B cell (primary cell): ENCODE data around the gene RSBN1L. TPM values are rescaled to one million over a fixed set of nuclear protein-coding genes. Genes with fewer than 3 reads are reported as not detected.
A peak's percentile ranks its signal among the peaks of the same experiment; 100 is the strongest.

Experiments
- ATAC-seq: fragments of 200-7000 bp; cut with Tn5 transposase; one replicate; pipeline ENCODE4 v1.10.0; 2021; ENCODE audit warnings: low read depth, mild to moderate bottlenecking, moderate number of reproducible peaks, moderate library complexity
- CTCF ChIA-PET: fragments of 350-600 bp; sonication (Branson Sonifier 250); formaldehyde crosslinking; loops from one replicate; lab custom pipeline; 2021; ENCODE audit warnings: antibody characterized with exemption, inconsistent platforms; lab: Charles Lee
- POLR2A ChIA-PET: fragments of 350-600 bp; sonication (Branson Sonifier 250); formaldehyde crosslinking; loops from one replicate; lab custom pipeline; 2021; ENCODE audit warnings: antibody characterized with exemption; lab: Charles Lee
- DNase-seq: peaks from one replicate; pipeline ENCODE4 v3.0.0; 2013
- H2AFZ ChIP-seq: 2 replicates; pipeline ENCODE4 v1.6.1; 2012; ENCODE audit warnings: mild to moderate bottlenecking, low read depth, low read length; ENCODE audit not compliant: insufficient read depth, poor library complexity, severe bottlenecking
- H3K27ac ChIP-seq, 2 donors: 1 replicate in 1 of 2; 2 replicates in 1 of 2; pipeline ENCODE4 v1.5.1; 2012 to 2013; ENCODE audit warnings: low read length in 2 of 2, mild to moderate bottlenecking in 2 of 2, moderate library complexity in 1 of 2
- H3K27me3 ChIP-seq, 4 experiments: fragments of 200-600 bp in 1 of 4; sonication (generic) in 1 of 4; replicated peaks in 1 of 4; 1 replicate in 2 of 4; 2 replicates in 2 of 4; pipeline versions ENCODE4 v1.6.1 to v1.7.0; 2013 to 2016; ENCODE audit warnings: low read length in 3 of 4, mild to moderate bottlenecking in 2 of 4, mixed read lengths in 1 of 4, moderate library complexity in 1 of 4; ENCODE audit not compliant: insufficient read depth in 4 of 4, control insufficient read depth in 3 of 4; ENCODE audit errors: control extremely low read depth in 1 of 4
- H3K36me3 ChIP-seq, 2 experiments: replicated peaks in 1 of 2; 1 replicate in 1 of 2; 2 replicates in 1 of 2; pipeline versions ENCODE4 v1.6.1 to v1.7.1; 2013; ENCODE audit warnings: low read length in 1 of 2; ENCODE audit not compliant: insufficient read depth in 2 of 2, control insufficient read depth in 1 of 2; ENCODE audit errors: control extremely low read depth in 1 of 2, extremely low read depth in 1 of 2
- H3K4me1 ChIP-seq, 2 donors: fragments of 200-600 bp in 1 of 2; sonication (generic) in 1 of 2; 1 replicate in 1 of 2; 2 replicates in 1 of 2; pipeline versions ENCODE4 v1.5.1 to v1.6.1; 2013 to 2017; ENCODE audit warnings: low read length in 2 of 2; ENCODE audit not compliant: control insufficient read depth in 2 of 2, insufficient read depth in 2 of 2
- H3K4me2 ChIP-seq: replicated peaks from 2 replicates; pipeline ENCODE3; 2012; ENCODE audit warnings: mild to moderate bottlenecking, low read depth, low read length; ENCODE audit not compliant: poor library complexity, severe bottlenecking
- H3K4me3 ChIP-seq, 5 experiments: fragments of 200-600 bp in 1 of 5; sonication (generic) in 1 of 5; 1 replicate in 3 of 5; 2 replicates in 2 of 5; pipeline versions ENCODE4 v1.5.1 to v1.7.0; 2011 to 2016; ENCODE audit warnings: low read length in 4 of 5, mild to moderate bottlenecking in 4 of 5, low read depth in 2 of 5, control low read depth in 1 of 5, moderate library complexity in 1 of 5; ENCODE audit not compliant: insufficient read depth in 1 of 5; ENCODE audit errors: control extremely low read depth in 1 of 5, extremely low read depth in 1 of 5
- H3K79me2 ChIP-seq: fragments of 200-600 bp; sonication (generic); one replicate; pipeline ENCODE4 v1.6.0; 2016; ENCODE audit warnings: low read length; ENCODE audit not compliant: control insufficient read depth, insufficient read depth
- H3K9ac ChIP-seq: fragments of 200-600 bp; sonication (generic); 2 replicates; pipeline ENCODE4 v1.6.1; 2017; ENCODE audit warnings: mild to moderate bottlenecking, low read length, moderate library complexity
- H3K9me3 ChIP-seq, 3 donors: one replicate each; pipeline versions ENCODE4 v1.6.1 to v1.7.1; 2013; ENCODE audit warnings: low read length in 2 of 3; ENCODE audit not compliant: control insufficient read depth in 2 of 3, insufficient read depth in 1 of 3; ENCODE audit errors: control extremely low read depth in 1 of 3
- H4K20me1 ChIP-seq: 2 replicates; pipeline ENCODE4 v1.6.0; 2012; ENCODE audit warnings: mild to moderate bottlenecking, low read length; ENCODE audit not compliant: insufficient read depth, control insufficient read depth, poor library complexity, severe bottlenecking
- H3K27ac Mint-ChIP-seq: one replicate; pipeline ENCODE4 v1.8.0; 2021; ENCODE audit warnings: mixed read lengths
- H3K27me3 Mint-ChIP-seq: one replicate; pipeline ENCODE4 v1.8.0; 2021; ENCODE audit warnings: mixed read lengths
- H3K4me1 Mint-ChIP-seq: one replicate; pipeline ENCODE4 v1.8.0; 2021; ENCODE audit warnings: mixed read lengths
- H3K4me3 Mint-ChIP-seq: one replicate; pipeline ENCODE4 v1.8.0; 2021; ENCODE audit warnings: mixed read lengths
- H3K9me3 Mint-ChIP-seq: one replicate; pipeline ENCODE4 v1.8.0; 2022; ENCODE audit warnings: mixed read lengths; ENCODE audit not compliant: insufficient read depth
- CTCF ChIP-seq: fragments of 200-600 bp; IDR thresholded peaks from one replicate; pipeline ENCODE4 v1.8.0; 2022; ENCODE audit warnings: antibody characterized with exemption, mild to moderate bottlenecking
- EZH2 ChIP-seq: IDR thresholded peaks from 2 replicates; pipeline ENCODE4 v1.6.1; 2012; ENCODE audit warnings: borderline replicate concordance, low read depth, mild to moderate bottlenecking, moderate library complexity, low read length; ENCODE audit not compliant: insufficient read depth, poor library complexity, severe bottlenecking
- WGBS: methylation state at CpG from one replicate; pipeline ENCODE4 v1.1.5; 2013; ENCODE audit warnings: missing lambda C conversion rate; ENCODE audit not compliant: insufficient coverage; 5-methylcytosine and 5-hydroxymethylcytosine counted together
- intact Hi-C: fragments of 100-400 bp; cut with micrococcal nuclease; formaldehyde crosslinking; loops from one replicate; pipeline ENCODE4 v1.10.0; 2022
- polyA plus RNA-seq: library from polyadenylated mRNA; depleted of rRNA; stranded (reverse); fragments of >200 nt; gene quantifications from 2 replicates; pipeline ENCODE4 v1.2.3, GENCODE V29; 2012
- total RNA-seq, 2 donors: library from RNA; stranded (reverse); fragments of 120-200 nt in 1 of 2; gene quantifications; 1 replicate in 1 of 2; 2 replicates in 1 of 2; pipeline versions ENCODE4 v1.2.3 to v1.2.4, GENCODE V29; 2013 to 2022

RSBN1L gene
- total and polyA plus RNA-seq, 2 donors (not counting 1 experiment from before 2014, with no cell fraction given) = 17.0 to 47.0 TPM

- H3K27me3 Mint-ChIP-seq = no peaks in the 10 kb centered on the region
- peaks cover 63% of the 10 kb centered on the region for H3K4me1 Mint-ChIP-seq
- Histone ChIP-seq H3K9me3 (peaks cover 3 to 53% (median 52%) of the 10 kb centered on the region in 3 donors), H3K36me3 (peaks cover 0 to 19% of the 10 kb centered on the region in 2 experiments), H3K4me3 (no peak overlapping the region), H3K9ac (no peak overlapping the region), H3K4me1 (peaks cover 27 to 30% of the 10 kb centered on the region in 2 donors), H4K20me1 (no peaks in the 10 kb centered on the region), H3K27ac (peak overlapping the region in 1 of 2 donors; percentile 17), H3K79me2 (peaks cover 93% of the 10 kb centered on the region), H3K27me3 (no peaks in the 10 kb centered on the region), H2AFZ (no peak overlapping the region), H3K4me2 (peak overlapping the region; percentile 1)
- H3K4me3 Mint-ChIP-seq = peak overlapping the region; percentile 17
- no peak for TF ChIP-seq EZH2
- TF ChIP-seq CTCF = no peak
- CTCF ChIA-PET = interaction anchor here (1.2 kb wide), 1 partner anchor 15 kb away, joined by 7 read pairs; no protein-coding TSS in a partner anchor
- POLR2A ChIA-PET = no interaction called here
- H3K9me3 Mint-ChIP-seq = peaks cover 21% of the 10 kb centered on the region
- ATAC-seq (no peak), DNase-seq (no peak)
- H3K27ac Mint-ChIP-seq = no peak overlapping the region
- intact Hi-C loops = loop anchor here (2.0 kb wide), 1 partner anchor 16 kb away; no protein-coding TSS in a partner anchor
Measured at GRCh38 chr7:77819021-77819420, 122.8 kb downstream of the RSBN1L start.

- ATAC-seq (no peak), DNase-seq (no peak)
- Mint-ChIP-seq H3K27me3 (no peaks in the 10 kb centered on the region), H3K4me3 (no peak overlapping the region), H3K27ac (peak overlapping the region; percentile 51), H3K4me1 (peaks cover 66% of the 10 kb centered on the region), H3K9me3 (peaks cover 23% of the 10 kb centered on the region)
- H3K27me3 ChIP-seq = no peaks in the 10 kb centered on the region
- no peaks in the 10 kb centered on the region for H4K20me1 ChIP-seq
- H3K9ac ChIP-seq = no peak overlapping the region
- WGBS = no CpG with 5 or more reads among the region's 2 CpGs
- ChIA-PET CTCF (interaction anchor here (1.1 to 1.6 kb wide), 2 partner anchors 22 to 61 kb away, joined by 4 to 10 read pairs; partner anchors contain the start of genes PHTF2 and TMEM60), POLR2A (no interaction called here)
- H2AFZ ChIP-seq = no peak overlapping the region
- no peak for TF ChIP-seq CTCF
- no peak for TF ChIP-seq EZH2
- H3K4me1 ChIP-seq = peaks cover 35 to 46% of the 10 kb centered on the region in 2 donors
- peaks cover 0 to 19% of the 10 kb centered on the region in 2 experiments for H3K36me3 ChIP-seq
- H3K27ac ChIP-seq = peak overlapping the region in 1 of 2 donors; percentile 53
- H3K4me2 ChIP-seq = no peak overlapping the region
- peaks cover 92% of the 10 kb centered on the region for H3K79me2 ChIP-seq
- H3K9me3 ChIP-seq = peaks cover 3 to 68% (median 52%) of the 10 kb centered on the region in 3 donors
- intact Hi-C loops = loop anchor here (5.0 kb wide), 1 partner anchor 36 kb away; no protein-coding TSS in a partner anchor
- H3K4me3 ChIP-seq = no peak overlapping the region
Measured at GRCh38 chr7:77820967-77821366, 124.7 kb downstream of the RSBN1L start.
